Tibial nerve (tissue), 3 donors: ENCODE data around the gene SLC26A2.

Experiments used
- POLR2A ChIP-seq, 2 donors: fragments of 450-650 bp; IDR thresholded peaks; one replicate each; pipeline ENCODE4 v1.6.1; 2017; ENCODE audit warnings: antibody characterized with exemption in 2 of 2, mild to moderate bottlenecking in 2 of 2, moderate library complexity in 2 of 2
- TF ChIP-seq, protein P1 (sequence below), 5 experiments: fragments of 200-600 bp in 3 of 5; fragments of 450-650 bp in 2 of 5; sonication (generic) in 3 of 5; IDR thresholded peaks; one replicate each; pipeline ENCODE4 v1.5.1; 2016 to 2019; ENCODE audit warnings: antibody characterized with exemption in 5 of 5, mild to moderate bottlenecking in 3 of 5, moderate library complexity in 2 of 5

DNA sequence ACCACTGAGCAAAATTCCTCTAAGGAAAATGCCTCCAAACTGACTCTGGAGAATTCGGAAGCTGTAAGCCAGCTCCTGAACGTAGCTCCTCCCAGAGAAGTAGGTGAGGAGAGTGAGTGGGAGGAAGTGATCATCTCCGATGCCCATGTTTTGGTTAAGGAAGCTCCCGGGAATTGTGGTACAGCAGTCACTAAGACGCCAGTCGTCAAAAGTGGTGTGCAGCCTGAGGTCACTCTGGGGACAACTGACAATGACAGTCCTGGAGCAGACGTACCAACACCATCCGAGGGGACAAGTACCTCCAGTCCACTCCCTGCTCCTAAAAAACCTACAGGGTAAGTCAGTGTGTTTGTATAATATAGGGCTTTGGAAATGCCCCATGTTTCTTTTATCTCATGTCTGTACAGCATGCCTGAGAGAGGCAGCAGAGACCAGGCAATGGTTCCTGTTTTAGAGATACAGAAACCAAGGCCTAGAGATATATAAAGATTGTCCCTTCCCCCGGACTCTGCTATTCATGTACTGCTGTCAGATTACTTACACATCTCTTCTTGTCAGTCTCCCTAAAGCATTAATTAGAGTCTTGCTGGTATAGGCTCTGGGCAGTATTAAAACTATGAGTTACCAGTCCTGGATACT lies 63.9 kb downstream of the SLC26A2 start:
- TF ChIP-seq, protein P1, sequence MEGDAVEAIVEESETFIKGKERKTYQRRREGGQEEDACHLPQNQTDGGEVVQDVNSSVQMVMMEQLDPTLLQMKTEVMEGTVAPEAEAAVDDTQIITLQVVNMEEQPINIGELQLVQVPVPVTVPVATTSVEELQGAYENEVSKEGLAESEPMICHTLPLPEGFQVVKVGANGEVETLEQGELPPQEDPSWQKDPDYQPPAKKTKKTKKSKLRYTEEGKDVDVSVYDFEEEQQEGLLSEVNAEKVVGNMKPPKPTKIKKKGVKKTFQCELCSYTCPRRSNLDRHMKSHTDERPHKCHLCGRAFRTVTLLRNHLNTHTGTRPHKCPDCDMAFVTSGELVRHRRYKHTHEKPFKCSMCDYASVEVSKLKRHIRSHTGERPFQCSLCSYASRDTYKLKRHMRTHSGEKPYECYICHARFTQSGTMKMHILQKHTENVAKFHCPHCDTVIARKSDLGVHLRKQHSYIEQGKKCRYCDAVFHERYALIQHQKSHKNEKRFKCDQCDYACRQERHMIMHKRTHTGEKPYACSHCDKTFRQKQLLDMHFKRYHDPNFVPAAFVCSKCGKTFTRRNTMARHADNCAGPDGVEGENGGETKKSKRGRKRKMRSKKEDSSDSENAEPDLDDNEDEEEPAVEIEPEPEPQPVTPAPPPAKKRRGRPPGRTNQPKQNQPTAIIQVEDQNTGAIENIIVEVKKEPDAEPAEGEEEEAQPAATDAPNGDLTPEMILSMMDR (IDR thresholded peaks at IDR 0.05): no peak
- no peak for TF ChIP-seq POLR2A (IDR thresholded peaks at IDR 0.05)
